Upper lobe of right lung (tissue), 1 donor: ENCODE measurements around the gene C2CD3. TPM values are rescaled to one million over a fixed set of nuclear protein-coding genes. Genes with fewer than 3 reads are reported as not detected.
A peak's percentile ranks its signal among the peaks of the same experiment; 100 is the strongest.

Experiments used
- ATAC-seq: fragments of 200-7000 bp; cut with Tn5 transposase; one replicate; pipeline ENCODE4 v1.9.1; 2020; ENCODE audit warnings: mild to moderate bottlenecking, moderate library complexity
- DNase-seq: peaks from one replicate; pipeline ENCODE4 v3.0.0-alpha.2; 2020
- H3K27ac ChIP-seq: fragments of 200-600 bp; one replicate; pipeline ENCODE4 v1.8.0; 2022
- H3K27me3 ChIP-seq: fragments of 200-600 bp; one replicate; pipeline ENCODE4 v1.8.0; 2022; ENCODE audit warnings: mild to moderate bottlenecking
- H3K36me3 ChIP-seq: fragments of 200-600 bp; one replicate; pipeline ENCODE4 v1.8.0; 2022
- H3K4me1 ChIP-seq: fragments of 200-600 bp; one replicate; pipeline ENCODE4 v1.8.0; 2022
- H3K4me3 ChIP-seq: fragments of 200-600 bp; one replicate; pipeline ENCODE4 v1.8.0; 2022; ENCODE audit warnings: mild to moderate bottlenecking
- H3K9me3 ChIP-seq: fragments of 200-600 bp; one replicate; pipeline ENCODE4 v1.8.0; 2022
- CTCF ChIP-seq: fragments of 200-600 bp; IDR thresholded peaks from one replicate; pipeline ENCODE4 v1.8.0; 2022; ENCODE audit warnings: antibody characterized with exemption
- intact Hi-C: fragments of 100-400 bp; cut with DNase I; formaldehyde crosslinking; loops from one replicate; pipeline ENCODE4 v1.11.0; 2022
- total RNA-seq: library from RNA; stranded (reverse); fragmentation: NEBNext Ultra II Directional; extraction: Animal tissue kit (Norgen Biotek cat#: 25700); gene quantifications from one replicate; pipeline ENCODE4 v1.2.1, GENCODE V29; 2021
- donor health status: DM: no; HTN: yes; CAD: no; lungs with severe emphysema.

Gene C2CD3
- total RNA-seq, 1 donor from 2014 or later = 26.8 TPM

- no peaks in the 10 kb centered on the region for H3K27me3 ChIP-seq
- no peaks in the 10 kb centered on the region for H3K36me3 ChIP-seq
- intact Hi-C loops = no loop called here
- no peak overlapping the region for H3K4me3 ChIP-seq
- ATAC-seq = peak; percentile 55
- no peak for TF ChIP-seq CTCF
- H3K4me1 ChIP-seq = no peaks in the 10 kb centered on the region
- no peak for DNase-seq
- H3K9me3 ChIP-seq = no peaks in the 10 kb centered on the region
- no peak overlapping the region for H3K27ac ChIP-seq
Measured at GRCh38 chr11:74004759-74005615, 165.8 kb downstream of the C2CD3 start.

GRCh38 chr11:74004046-74004695 is 166.6 kb downstream of the C2CD3 start:
- TF ChIP-seq CTCF = no peak
- no peaks in the 10 kb centered on the region for H3K27me3 ChIP-seq
- no peak overlapping the region for H3K4me3 ChIP-seq
- no peak overlapping the region for H3K27ac ChIP-seq
- H3K36me3 ChIP-seq = no peaks in the 10 kb centered on the region
- intact Hi-C loops = no loop called here
- H3K4me1 ChIP-seq = no peaks in the 10 kb centered on the region
- no peaks in the 10 kb centered on the region for H3K9me3 ChIP-seq
- DNase-seq (no peak), ATAC-seq (no peak)

- TF ChIP-seq CTCF = no peak
- DNase-seq (no peak), ATAC-seq (no peak)
- no peaks in the 10 kb centered on the region for H3K36me3 ChIP-seq
- no peaks in the 10 kb centered on the region for H3K9me3 ChIP-seq
- H3K27ac ChIP-seq = no peak overlapping the region
- intact Hi-C loops = no loop called here
- no peaks in the 10 kb centered on the region for H3K4me1 ChIP-seq
- no peaks in the 10 kb centered on the region for H3K27me3 ChIP-seq
- H3K4me3 ChIP-seq = no peak overlapping the region
Measured at GRCh38 chr11:74002832-74003231, 168.0 kb downstream of the C2CD3 start.

GRCh38 chr11:74001822-74002286 is 168.9 kb downstream of the C2CD3 start:
- Histone ChIP-seq H3K4me3 (no peak overlapping the region), H3K9me3 (no peaks in the 10 kb centered on the region), H3K36me3 (no peaks in the 10 kb centered on the region), H3K4me1 (no peaks in the 10 kb centered on the region), H3K27ac (no peak overlapping the region), H3K27me3 (no peaks in the 10 kb centered on the region)
- TF ChIP-seq CTCF = no peak
- ATAC-seq = no peak
- intact Hi-C loops = no loop called here
- no peak for DNase-seq

GRCh38 chr11:74000307-74001133 is 170.3 kb downstream of the C2CD3 start:
- ATAC-seq (no peak), DNase-seq (no peak)
- Histone ChIP-seq H3K4me1 (no peaks in the 10 kb centered on the region), H3K4me3 (no peak overlapping the region), H3K36me3 (no peaks in the 10 kb centered on the region), H3K27ac (no peak overlapping the region), H3K27me3 (no peaks in the 10 kb centered on the region), H3K9me3 (no peaks in the 10 kb centered on the region)
- intact Hi-C loops = no loop called here
- no peak for TF ChIP-seq CTCF
